Neutrophil (primary cell): Measurements from ENCODE around the gene PHC2.
"Not testable (repeated sequence)": the region's sequence is repeated elsewhere in the genome, so short reads cannot be mapped to it uniquely, and the experiment has no call there.

Experiments
- H3K27ac ChIP-seq: fragments of 200-600 bp; sonication (generic); 2 replicates; pipeline ENCODE4 v1.5.1; 2016; ENCODE audit warnings: mild to moderate bottlenecking, moderate library complexity
- H3K27me3 ChIP-seq: fragments of 200-600 bp; sonication (generic); 2 replicates; pipeline ENCODE4 v1.6.0; 2016; ENCODE audit warnings: mild to moderate bottlenecking
- H3K36me3 ChIP-seq: fragments of 200-600 bp; sonication (generic); 2 replicates; pipeline ENCODE4 v1.5.1; 2017
- H3K4me1 ChIP-seq, 2 experiments: fragments of 200-600 bp in 1 of 2; sonication (generic) in 1 of 2; 1 replicate in 1 of 2; 2 replicates in 1 of 2; pipeline versions ENCODE4 v1.5.1 to v1.6.1; 2013 to 2016; ENCODE audit warnings: low read depth in 1 of 2, low read length in 1 of 2, mild to moderate bottlenecking in 1 of 2, moderate library complexity in 1 of 2; ENCODE audit not compliant: control insufficient read depth in 1 of 2, insufficient read depth in 1 of 2
- H3K4me3 ChIP-seq, 2 experiments: fragments of 200-600 bp in 1 of 2; sonication (generic) in 1 of 2; 1 replicate in 1 of 2; 2 replicates in 1 of 2; pipeline ENCODE4 v1.5.1; 2013 to 2016; ENCODE audit warnings: low read depth in 1 of 2, low read length in 1 of 2, mild to moderate bottlenecking in 1 of 2, moderate library complexity in 1 of 2
- H3K9me3 ChIP-seq: fragments of 200-600 bp; sonication (generic); 2 replicates; pipeline ENCODE4 v1.5.1; 2016
- TF ChIP-seq, protein P1 (sequence below): fragments of 200-600 bp; sonication (generic); IDR thresholded peaks from 2 replicates; pipeline ENCODE4 v1.5.1; 2016; ENCODE audit warnings: antibody characterized with exemption

The PHC2 gene

DNA sequence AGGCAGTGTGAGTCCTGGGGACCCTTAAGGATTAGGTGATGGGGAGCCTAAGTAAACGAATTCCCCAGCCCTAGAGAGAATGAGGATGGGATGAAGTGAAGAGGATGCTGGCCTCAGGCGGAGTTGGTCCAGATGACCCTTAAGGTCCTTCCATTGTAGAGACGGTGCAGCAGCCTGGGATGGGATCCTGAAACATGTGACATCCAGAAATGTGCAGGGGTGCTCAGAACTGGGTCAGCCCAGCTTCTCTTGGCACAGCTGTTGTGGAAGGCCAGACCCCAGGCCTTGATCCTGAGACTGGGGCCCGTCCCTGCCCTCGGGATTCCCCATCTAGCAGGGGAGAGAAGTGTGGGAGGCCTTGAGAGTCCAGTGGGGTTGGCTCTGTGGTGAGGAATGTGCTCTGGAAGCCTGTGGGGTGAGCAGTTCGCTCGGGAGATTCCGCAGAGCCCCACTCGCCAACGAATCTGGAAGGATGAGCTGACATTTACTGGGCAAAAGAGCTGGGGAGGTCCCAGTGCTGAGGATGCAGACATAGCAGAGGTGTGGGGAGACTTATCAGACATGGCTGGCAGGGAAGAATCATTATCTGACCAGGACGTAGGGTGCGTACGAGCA is 138.1 kb downstream of the PHC2 start:
- TF ChIP-seq, protein P1, sequence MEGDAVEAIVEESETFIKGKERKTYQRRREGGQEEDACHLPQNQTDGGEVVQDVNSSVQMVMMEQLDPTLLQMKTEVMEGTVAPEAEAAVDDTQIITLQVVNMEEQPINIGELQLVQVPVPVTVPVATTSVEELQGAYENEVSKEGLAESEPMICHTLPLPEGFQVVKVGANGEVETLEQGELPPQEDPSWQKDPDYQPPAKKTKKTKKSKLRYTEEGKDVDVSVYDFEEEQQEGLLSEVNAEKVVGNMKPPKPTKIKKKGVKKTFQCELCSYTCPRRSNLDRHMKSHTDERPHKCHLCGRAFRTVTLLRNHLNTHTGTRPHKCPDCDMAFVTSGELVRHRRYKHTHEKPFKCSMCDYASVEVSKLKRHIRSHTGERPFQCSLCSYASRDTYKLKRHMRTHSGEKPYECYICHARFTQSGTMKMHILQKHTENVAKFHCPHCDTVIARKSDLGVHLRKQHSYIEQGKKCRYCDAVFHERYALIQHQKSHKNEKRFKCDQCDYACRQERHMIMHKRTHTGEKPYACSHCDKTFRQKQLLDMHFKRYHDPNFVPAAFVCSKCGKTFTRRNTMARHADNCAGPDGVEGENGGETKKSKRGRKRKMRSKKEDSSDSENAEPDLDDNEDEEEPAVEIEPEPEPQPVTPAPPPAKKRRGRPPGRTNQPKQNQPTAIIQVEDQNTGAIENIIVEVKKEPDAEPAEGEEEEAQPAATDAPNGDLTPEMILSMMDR = no peak
- Histone ChIP-seq H3K27me3 (no peaks in the 10 kb centered on the region), H3K9me3 (no peaks in the 10 kb centered on the region), H3K4me1 (peaks cover 0 to 3% of the 10 kb centered on the region in 2 experiments), H3K36me3 (peaks cover 31% of the 10 kb centered on the region), H3K4me3 (no peak overlapping the region), H3K27ac (no peak overlapping the region)

DNA sequence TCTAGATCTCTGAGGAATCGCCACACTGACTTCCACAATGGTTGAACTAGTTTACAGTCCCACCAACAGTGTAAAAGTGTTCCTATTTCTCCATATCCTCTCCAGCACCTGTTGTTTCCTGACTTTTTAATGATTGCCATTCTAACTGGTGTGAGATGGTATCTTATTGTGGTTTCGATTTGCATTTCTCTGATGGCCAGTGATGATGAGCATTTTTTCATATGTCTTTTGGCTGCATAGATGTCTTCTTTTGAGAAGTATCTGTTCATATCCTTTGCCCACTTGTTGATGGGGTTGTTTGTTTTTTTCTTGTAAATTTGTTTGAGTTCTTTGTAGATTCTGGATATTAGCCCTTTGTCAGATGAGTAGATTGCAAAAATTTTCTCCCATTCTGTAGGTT is 140.3 kb downstream of the PHC2 start:
- peaks cover 42% of the 10 kb centered on the region for H3K36me3 ChIP-seq
- H3K4me3 ChIP-seq, H3K9me3 ChIP-seq: not testable (repeated sequence)

DNA sequence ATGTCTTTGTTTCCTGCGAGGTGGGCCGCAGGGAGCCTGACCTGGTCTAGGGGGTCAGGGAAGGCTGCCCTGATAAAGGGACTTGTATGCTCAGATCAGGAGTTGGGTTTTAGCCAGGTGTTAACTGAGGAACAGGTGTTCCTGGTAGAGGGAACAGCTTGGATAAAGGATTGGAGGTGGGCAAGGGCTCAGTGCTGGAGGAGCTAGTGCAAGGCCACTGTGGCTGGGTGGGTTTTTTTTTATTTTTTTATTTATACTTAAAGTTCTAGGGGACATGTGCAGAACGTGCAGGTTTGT is 141.1 kb downstream of the PHC2 start:
- TF ChIP-seq, protein P1 = no peak
- H3K9me3 ChIP-seq = no peaks in the 10 kb centered on the region
- no peaks in the 10 kb centered on the region for H3K4me1 ChIP-seq
- H3K27ac ChIP-seq = no peak overlapping the region
- H3K27me3 ChIP-seq = no peaks in the 10 kb centered on the region
- no peak overlapping the region for H3K4me3 ChIP-seq
- peaks cover 46% of the 10 kb centered on the region for H3K36me3 ChIP-seq

More for the DNA sequence above, 140.3 kb downstream of the PHC2 start:
- not testable (repeated sequence) for H3K27ac ChIP-seq, H3K4me1 ChIP-seq, H3K27me3 ChIP-seq

DNA sequence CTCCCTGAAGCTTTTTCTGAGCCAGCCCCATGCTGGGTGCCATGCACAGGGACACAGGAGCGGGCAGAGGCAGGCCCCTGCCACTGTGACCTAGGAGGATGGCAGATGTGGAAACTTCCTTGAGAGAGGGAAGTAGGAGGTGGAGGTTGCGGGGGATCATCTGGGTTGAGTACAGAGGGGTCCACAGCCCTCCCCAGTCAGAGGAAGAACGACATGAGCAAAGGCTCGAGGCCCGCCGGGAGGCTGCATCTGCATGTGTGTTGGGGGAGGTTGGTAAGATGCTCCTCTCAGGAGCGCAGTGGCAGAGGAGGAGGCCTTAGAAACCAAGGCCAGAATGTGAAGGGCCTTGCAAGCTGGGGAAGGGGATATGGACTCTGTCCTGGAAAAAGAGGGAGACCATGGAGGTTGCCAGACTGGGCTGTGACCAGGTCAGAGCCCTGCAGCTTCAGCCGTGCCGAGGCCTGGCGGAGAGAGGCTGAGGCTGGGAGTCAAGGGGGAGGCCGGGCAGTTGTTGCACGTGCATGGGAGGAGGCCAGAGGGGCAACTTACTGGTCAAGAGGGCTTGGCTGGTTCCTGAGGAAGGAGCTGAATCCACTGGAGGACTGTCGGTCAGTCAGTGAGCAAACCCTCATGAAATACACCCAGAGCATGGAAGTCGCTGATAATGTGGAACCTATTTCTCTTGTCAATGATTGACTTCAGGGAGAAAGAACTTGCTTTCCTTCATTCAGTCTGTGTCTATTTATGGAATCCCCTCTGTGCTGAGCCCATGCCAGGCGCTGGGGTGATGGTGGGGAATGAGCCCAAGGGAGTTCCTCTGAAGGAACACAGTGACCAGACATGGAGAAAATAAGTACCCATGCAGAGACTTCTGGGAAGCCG is 141.7 kb downstream of the PHC2 start:
- no peaks in the 10 kb centered on the region for H3K4me1 ChIP-seq
- no peak overlapping the region for H3K4me3 ChIP-seq
- H3K27me3 ChIP-seq = no peaks in the 10 kb centered on the region
- H3K36me3 ChIP-seq = peaks cover 45% of the 10 kb centered on the region
- H3K27ac ChIP-seq = no peak overlapping the region
- TF ChIP-seq, protein P1 = no peak
- no peaks in the 10 kb centered on the region for H3K9me3 ChIP-seq

DNA sequence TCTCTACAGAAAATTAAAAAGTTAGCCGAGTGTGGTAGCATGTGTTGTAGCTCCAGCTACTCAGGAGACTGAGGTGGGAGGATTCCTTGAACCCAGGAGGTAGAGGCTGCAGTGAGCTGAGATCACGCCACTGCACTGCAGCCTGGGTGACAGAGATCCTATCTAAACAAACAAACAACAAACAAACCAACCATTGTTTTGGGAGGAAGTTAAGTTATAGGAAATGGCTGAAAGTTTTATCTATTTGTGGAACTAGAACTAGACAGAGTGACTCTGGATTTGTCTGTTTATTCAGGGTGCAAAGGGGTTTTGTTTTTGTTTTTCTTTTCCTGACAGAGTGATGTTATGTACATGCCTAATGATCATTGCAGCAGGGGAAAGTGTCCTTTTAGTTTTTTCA is 143.6 kb downstream of the PHC2 start:
- Histone ChIP-seq H3K27ac (no peak overlapping the region), H3K36me3 (peaks cover 47% of the 10 kb centered on the region), H3K27me3 (no peaks in the 10 kb centered on the region), H3K4me1 (no peaks in the 10 kb centered on the region), H3K9me3 (no peaks in the 10 kb centered on the region), H3K4me3 (no peak overlapping the region)
- TF ChIP-seq, protein P1 = no peak

DNA sequence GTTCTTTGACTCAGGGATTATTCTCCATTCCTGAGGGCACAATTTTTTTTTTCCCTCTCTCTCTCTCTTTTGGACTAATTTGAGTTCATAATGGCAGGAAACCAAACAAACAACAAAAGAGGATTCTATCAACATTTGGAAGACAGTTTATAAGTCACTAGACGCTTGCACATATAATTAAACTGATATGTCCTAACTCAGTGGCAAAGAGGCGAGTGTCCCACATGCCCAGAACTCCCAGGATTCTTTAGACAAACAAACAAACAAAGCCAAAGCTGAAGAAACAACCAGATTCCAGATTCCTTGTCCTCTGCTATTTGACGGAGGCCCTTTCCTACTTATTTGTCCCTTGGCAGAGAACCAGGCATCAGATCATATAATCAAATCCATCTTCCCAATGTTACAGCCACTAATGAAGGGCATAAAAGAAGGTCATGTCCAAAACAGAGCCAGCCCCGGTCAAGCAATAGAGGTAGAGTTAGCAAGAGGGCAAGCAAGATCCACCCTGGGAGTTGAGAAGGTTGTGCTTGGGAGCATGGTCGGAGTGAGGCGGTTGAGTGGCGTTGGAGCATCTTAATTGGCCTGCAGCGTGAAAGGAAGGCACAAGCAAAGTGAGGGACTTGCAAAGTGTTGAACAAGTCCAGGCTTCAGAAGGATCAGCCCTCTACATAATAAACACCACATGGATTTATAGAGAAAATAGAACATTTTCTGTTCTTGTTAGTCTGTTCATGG is 144.3 kb downstream of the PHC2 start:
- no peak overlapping the region for H3K27ac ChIP-seq
- no peaks in the 10 kb centered on the region for H3K9me3 ChIP-seq
- H3K4me1 ChIP-seq = no peaks in the 10 kb centered on the region
- H3K4me3 ChIP-seq = no peak overlapping the region
- TF ChIP-seq, protein P1 = no peak
- peaks cover 54% of the 10 kb centered on the region for H3K36me3 ChIP-seq
- H3K27me3 ChIP-seq = no peaks in the 10 kb centered on the region
